Stimulated activated CD8-positive, alpha-beta memory T cell treated with anti-CD3 and anti-CD28 coated beads, Interleukin-12 subunit alpha, Interleukin-12 subunit beta, amount 100 ng/mL, for 24 hours (primary cell): Measurements from ENCODE around the gene MELK.
"Not testable (repeated sequence)": the region's sequence is repeated elsewhere in the genome, so short reads cannot be mapped to it uniquely, and the experiment has no call there.

Experiments
- DNase-seq: peaks from one replicate; pipeline ENCODE4 v3.0.0-alpha.2; 2020; ENCODE audit errors: extremely low read depth

MELK gene

GRCh38 chr9:36572515-36573418 lies at the start of gene MELK:
Gene MELK (plus strand): TSS chr9:36572895. CDS start chr9:36581682, 8,787 bp downstream.
- peak; percentile 72 for DNase-seq

GRCh38 chr9:36530224-36530623 lies 42.5 kb upstream of the MELK start:
- DNase-seq = no peak

- DNase-seq = no peak
Observed at GRCh38 chr9:36532353-36532752, 40.3 kb upstream of the MELK start.

- DNase-seq = not testable (repeated sequence)
Observed at GRCh38 chr9:36533726-36534125, 39.0 kb upstream of the MELK start.

- DNase-seq = no peak
Observed at GRCh38 chr9:36535107-36535506, 37.6 kb upstream of the MELK start.

- no peak for DNase-seq
Observed at GRCh38 chr9:36537861-36538260, 34.8 kb upstream of the MELK start.

GRCh38 chr9:36542355-36542754 lies 30.3 kb upstream of the MELK start:
- no peak for DNase-seq

GRCh38 chr9:36543916-36544315 lies 28.8 kb upstream of the MELK start:
- no peak for DNase-seq

GRCh38 chr9:36547598-36547997 lies 25.1 kb upstream of the MELK start:
- no peak for DNase-seq

- no peak for DNase-seq
Observed at GRCh38 chr9:36548454-36548853, 24.2 kb upstream of the MELK start.

- DNase-seq = no peak
Observed at GRCh38 chr9:36550135-36550534, 22.6 kb upstream of the MELK start.

- not testable (repeated sequence) for DNase-seq
Observed at GRCh38 chr9:36550631-36551098, 22.0 kb upstream of the MELK start.

- no peak for DNase-seq
Observed at GRCh38 chr9:36551129-36551528, 21.6 kb upstream of the MELK start.

- DNase-seq = no peak
Observed at GRCh38 chr9:36551910-36552309, 20.8 kb upstream of the MELK start.

- no peak for DNase-seq
Observed at GRCh38 chr9:36559036-36559695, 13.5 kb upstream of the MELK start.

GRCh38 chr9:36560771-36561170 lies 11.9 kb upstream of the MELK start:
- DNase-seq = no peak

- not testable (repeated sequence) for DNase-seq
Observed at GRCh38 chr9:36562801-36563200, 9.9 kb upstream of the MELK start.

GRCh38 chr9:36566813-36567221 lies 5.9 kb upstream of the MELK start:
- no peak for DNase-seq

- DNase-seq = not testable (repeated sequence)
Observed at GRCh38 chr9:36568681-36569080, 4.0 kb upstream of the MELK start.

GRCh38 chr9:36571333-36571732 lies 1.4 kb upstream of the MELK start:
- DNase-seq = no peak

GRCh38 chr9:36574045-36574444 lies 1.4 kb downstream of the MELK start:
- not testable (repeated sequence) for DNase-seq

GRCh38 chr9:36575411-36575882 lies 2.8 kb downstream of the MELK start:
- no peak for DNase-seq

- DNase-seq = no peak
Observed at GRCh38 chr9:36576866-36577265, 4.2 kb downstream of the MELK start.
